HL-60 (cell line): ENCODE data around the gene CORO2A.

Experiments
- CTCF ChIP-seq: IDR thresholded peaks from one replicate; pipeline ENCODE4 v1.5.1; 2011; ENCODE audit warnings: low read length, control low read depth, inconsistent platforms; ENCODE audit not compliant: insufficient read depth
- GABPA ChIP-seq: IDR thresholded peaks from 2 replicates; pipeline ENCODE4 v1.6.1; 2012; ENCODE audit warnings: low read depth
- REST ChIP-seq: IDR thresholded peaks from 2 replicates; pipeline ENCODE4 v1.6.1; 2012; ENCODE audit warnings: low read depth; ENCODE audit not compliant: insufficient replicate concordance

- TF ChIP-seq CTCF = no peak
- no peak for TF ChIP-seq REST
- TF ChIP-seq GABPA = no peak
These were observed 97.6 kb downstream of the CORO2A start for GRCh38 chr9:98094851-98095250.
